COR-L47 (cell line): Measurements from ENCODE around the gene ST3GAL4.
A peak's percentile ranks its signal among the peaks of the same experiment; 100 is the strongest.
"Not testable (repeated sequence)": the region's sequence is repeated elsewhere in the genome, so short reads cannot be mapped to it uniquely, and the experiment has no call there.

Source experiments
- DNase-seq: peaks from one replicate; lab custom pipeline; 2025; lab: John Stamatoyannopoulos, UW

The ST3GAL4 gene

DNA sequence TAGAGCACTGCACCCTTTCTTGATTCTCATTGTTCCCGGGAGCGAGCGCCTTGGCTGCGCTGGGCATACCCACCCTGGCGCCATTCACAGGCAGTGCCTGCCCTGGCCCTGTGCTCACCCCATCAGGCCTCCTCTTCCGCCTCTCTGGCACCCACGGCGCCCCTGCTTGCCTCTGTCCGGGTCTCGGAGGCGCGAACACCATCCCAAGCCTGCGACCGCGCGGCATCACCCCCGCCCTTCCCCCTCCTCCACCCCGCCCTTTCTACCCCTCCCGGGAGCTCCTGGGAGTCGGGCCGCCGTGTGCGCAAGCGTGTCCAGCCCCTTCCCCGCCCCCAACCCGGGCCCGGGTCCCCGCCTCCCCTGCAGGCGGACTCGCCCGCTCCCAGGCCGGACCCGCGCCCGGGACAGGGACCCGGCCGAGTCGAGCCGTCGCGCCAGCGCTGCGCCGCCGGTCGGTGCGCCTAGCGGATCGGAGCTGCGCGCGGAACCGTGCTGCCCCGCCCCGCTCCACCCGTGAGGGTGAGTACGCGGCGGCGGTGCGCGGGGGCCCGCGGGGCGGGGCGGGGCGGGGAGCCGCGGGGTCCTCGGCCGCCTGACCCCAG, at the start of gene ST3GAL4:
Gene ST3GAL4, plus strand, starts transcription at position 363 of the 602 bp plus-strand sequence. CDS start 50,470 bp downstream, outside the sequence.
- peak; percentile 48 for DNase-seq

- DNase-seq: no peak
These were observed 49.8 kb upstream of the ST3GAL4 start for GRCh38 chr11:126305699-126306098.

- peak; percentile 31 for DNase-seq
These were observed 47.8 kb upstream of the ST3GAL4 start for GRCh38 chr11:126307706-126308105.

DNA sequence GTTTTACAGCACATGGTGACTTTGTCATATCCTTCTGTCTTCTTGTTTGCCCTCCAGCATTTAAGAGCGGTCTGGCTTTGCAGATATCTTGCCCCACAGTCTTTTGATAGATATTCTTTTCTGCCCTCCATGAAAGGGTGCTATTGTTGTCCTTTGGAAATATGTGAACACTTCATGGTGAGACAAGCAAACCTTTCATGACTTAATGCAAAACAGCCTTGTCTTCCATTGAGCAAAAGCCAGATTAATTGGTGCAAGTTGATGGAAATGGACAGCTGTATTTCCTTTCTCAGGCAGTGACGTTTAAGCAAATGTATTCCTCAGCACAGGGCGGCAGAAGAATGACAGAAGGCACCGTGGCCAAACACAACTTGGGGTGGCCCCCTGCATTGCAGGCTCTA, 47.2 kb upstream of the ST3GAL4 start:
- DNase-seq: no peak

DNA sequence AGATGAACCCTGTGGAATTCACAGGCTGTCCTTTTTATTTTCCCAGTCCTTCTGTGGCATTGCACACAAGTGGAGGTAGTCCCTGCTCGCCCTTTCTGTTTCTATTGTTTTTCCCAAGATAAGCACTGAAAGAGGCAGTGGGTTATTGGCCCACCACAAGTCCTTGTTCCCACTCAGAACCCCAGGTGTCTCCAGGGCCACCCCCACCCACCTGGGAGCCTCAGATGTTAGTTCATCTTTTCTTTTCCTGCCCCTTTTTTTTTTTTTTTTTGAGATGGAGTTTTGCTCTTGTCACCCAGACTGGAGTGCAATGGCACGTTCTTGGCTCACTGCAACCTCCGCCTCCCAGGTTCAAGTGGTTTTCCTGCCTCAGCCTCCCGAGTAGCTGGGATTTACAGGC, 46.7 kb upstream of the ST3GAL4 start:
- DNase-seq: not testable (repeated sequence)

DNA sequence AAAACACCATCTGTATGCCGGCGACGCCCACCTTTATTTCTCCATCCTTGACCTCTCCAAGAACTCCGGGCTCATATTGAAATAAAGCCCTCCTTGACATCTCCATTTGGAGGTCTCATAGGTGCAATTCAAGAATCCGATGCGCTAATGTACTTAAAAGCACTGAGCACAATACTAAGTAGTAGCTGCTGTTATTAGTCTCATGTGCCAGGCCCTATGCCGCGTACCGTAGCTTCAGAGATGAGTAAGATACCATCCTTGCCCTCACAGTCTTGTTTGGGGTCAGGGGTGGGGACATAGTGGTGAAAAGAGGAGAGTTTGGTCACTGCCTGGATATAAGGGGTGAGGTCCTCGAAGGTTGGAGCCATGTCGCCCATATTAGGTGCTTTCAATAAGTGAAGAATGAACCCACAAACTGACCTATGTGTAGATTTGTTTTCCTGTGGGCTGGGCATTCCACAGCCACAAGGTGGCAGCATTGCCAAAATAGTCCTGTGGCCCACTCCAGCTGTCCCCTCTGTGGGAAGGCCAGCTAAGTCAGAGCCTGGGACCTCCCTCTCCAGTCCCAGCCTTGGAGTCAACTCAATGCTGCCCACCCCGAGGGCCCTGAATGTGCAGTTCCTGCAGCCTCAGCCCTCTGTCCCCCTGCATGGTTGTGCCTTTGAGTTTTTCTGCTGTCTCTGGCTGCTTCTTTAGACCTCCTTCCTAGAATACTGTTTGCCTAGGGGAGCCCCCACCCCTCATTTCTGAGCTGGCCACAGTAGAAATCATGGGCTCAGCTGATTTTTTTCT, 45.1 kb upstream of the ST3GAL4 start:
- peak; percentile 29 for DNase-seq

GRCh38 chr11:126310992-126311310, 44.5 kb upstream of the ST3GAL4 start:
- no peak for DNase-seq

GRCh38 chr11:126311401-126312291, 43.8 kb upstream of the ST3GAL4 start:
- no peak for DNase-seq

DNA sequence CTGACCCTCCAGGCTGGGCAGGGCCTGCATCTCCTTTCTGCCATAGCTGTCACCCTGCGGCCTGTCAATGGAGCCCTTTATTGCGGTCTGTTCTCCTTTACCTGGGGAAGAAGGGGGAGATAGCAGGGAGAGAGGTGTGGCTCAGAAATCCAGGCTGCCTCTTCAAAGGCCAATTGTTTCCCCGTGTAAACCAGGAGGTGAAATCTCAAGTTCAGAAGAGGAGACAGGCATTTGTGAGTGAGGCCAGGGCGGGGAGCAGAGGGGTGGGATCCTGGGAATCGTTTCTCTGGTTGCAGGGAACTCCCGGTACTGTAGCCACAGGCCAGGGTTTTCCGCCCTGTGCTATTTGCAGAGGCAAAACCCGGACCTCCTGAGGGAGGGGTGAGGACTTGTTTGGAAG, 42.5 kb upstream of the ST3GAL4 start:
- DNase-seq: no peak

GRCh38 chr11:126313826-126314225, 41.7 kb upstream of the ST3GAL4 start:
- no peak for DNase-seq

GRCh38 chr11:126317432-126317755, 38.1 kb upstream of the ST3GAL4 start:
- no peak for DNase-seq

- DNase-seq: no peak
These were observed 37.5 kb upstream of the ST3GAL4 start for GRCh38 chr11:126317756-126318573.

- DNase-seq: no peak
These were observed 36.7 kb upstream of the ST3GAL4 start for GRCh38 chr11:126318574-126319373.

DNA sequence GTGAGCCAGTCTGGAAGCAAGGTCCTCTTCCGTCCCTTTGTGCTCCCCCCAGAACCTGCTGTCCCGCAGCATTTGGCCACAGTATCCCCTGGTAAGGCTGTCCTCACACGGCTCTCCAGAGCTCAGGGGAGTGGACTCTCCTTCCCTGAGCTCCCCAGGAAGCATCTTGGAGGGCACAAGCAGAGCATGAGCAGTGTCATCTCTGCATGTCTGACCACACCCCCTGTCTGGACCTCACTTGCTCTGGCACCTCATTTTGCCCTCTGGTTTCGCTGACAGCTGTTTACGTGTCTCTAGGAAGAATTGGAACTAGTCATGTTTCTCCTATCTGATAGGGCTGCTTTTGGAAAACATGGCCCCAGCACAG, 36.1 kb upstream of the ST3GAL4 start:
- DNase-seq: no peak

DNA sequence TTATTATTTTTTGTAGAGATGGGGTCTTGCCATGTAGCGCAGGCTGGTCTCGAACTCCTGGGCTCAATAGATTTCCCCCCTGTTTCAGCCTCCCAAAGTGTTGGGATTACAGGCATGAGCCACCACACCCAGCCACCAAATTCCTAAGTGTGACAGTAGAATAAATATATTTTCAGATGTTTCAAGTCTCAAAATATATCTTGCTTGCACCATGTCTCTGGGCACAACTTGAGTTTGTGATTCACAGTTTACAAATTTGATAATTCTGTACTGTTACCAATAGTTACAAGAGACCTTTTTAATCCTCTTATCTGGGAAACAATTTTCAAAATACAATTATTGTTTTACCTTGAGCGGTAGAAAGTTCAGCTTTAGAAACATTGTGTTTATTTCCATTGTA, 32.5 kb upstream of the ST3GAL4 start:
- DNase-seq: no peak

GRCh38 chr11:126327281-126328000, 28.0 kb upstream of the ST3GAL4 start:
- DNase-seq: no peak

- DNase-seq: no peak
These were observed 27.5 kb upstream of the ST3GAL4 start for GRCh38 chr11:126328001-126328390.

DNA sequence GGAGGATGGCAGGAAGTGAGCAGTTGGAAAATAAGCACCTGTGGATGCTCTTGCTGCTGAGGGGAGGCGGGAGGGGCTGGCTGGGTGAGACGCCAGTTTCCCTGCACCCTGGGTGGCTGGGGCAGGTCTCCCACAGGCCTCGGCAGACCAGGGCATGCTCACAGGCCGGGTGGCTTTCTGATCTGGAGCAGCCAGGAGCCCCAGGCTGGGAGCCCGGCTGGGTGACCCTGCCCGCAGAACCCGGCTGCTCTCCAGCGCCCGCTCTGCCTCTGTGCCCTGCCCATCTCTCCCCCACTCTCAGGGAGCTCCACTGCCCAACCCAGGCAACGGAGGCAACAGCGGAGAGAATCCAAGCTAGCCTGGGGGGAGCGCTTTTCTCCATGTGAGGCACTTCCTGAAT, 27.0 kb upstream of the ST3GAL4 start:
- DNase-seq: no peak

DNA sequence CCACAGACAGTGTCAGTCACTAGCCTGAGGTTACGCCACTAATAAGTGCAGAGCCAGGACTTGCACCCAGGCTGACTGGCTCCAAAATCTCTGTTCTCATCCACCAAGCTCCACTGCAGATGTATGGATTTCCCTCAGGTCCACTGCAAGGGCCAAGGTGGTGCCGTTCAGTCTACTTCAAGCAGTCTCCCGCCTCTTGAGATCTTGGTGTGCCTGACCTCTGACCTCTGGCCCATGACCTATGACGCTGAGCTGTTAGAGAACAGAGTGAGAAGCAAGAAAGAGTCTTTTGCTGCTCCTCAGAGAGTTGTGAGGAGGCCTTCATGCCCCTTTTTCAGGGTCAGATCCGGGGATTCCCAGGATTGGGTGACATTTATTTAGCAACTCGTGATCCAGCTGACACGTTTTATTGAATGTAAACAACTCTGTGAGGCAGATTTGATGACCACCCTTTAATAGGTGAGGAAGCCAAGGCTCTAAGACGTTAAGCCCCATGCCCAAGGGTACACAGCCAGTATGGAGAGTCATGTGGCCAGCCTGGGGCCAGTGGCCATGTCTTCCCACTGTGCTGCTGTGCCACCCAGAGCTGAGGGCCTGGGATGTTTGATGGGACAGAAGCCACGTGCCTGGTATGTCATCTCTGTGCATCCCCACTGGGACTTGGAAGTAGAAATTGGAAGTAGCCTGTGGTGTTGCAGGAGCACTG, 26.4 kb upstream of the ST3GAL4 start:
- DNase-seq: no peak

DNA sequence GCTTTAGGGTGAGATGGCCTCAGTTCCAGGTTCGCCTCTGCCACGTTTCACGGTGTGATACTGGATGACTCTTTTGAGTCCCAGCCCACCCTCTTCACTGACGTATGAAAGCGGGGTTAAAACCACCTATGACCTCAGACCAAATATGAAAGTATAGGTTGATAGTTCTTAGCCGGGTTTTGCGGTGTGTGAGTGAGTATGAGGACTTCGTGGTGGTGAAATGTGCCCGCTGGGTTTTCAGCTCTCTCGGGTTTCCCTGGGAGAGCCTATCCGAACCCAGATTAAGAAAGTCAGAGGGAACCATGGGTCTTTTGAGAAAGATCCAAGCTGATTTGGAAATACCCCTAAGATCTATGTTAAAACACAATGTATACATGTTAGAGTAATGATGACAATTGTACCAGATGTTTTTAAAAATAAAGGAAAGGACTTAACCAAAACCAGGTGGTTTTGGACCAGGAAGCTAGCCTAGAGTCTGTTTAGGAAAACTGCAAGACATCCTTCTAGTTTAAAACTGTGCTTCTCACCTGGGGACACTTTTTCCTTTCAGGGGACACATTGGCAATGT, 25.8 kb upstream of the ST3GAL4 start:
- DNase-seq: no peak
